HepG2 (cell line): ENCODE results near the gene PAK2. TPM values are rescaled to one million over a fixed set of nuclear protein-coding genes. Genes with fewer than 3 reads are reported as not detected.

Source experiments
- ATAC-seq: fragments of 200-7000 bp; cut with Tn5 transposase; 3 replicates; pipeline ENCODE4 v1.9.1; 2020; ENCODE audit warnings: mild to moderate bottlenecking, moderate library complexity
- BruUV-seq: library from RNA; stranded (reverse); fragments of 400-500 nt; replicated peaks from 2 replicates; lab custom pipeline; 2021; lab: Mats Ljungman, UMichigan
- CTCF ChIA-PET: fragments of 300-600 bp; formaldehyde crosslinking; extraction: SDS; loops from one replicate; lab custom pipeline; 2021; ENCODE audit warnings: low total read pairs, inconsistent platforms, low intra/inter-chr PET ratio; lab: Yijun Ruan, JAX
- POLR2A ChIA-PET: fragments of 350-600 bp; sonication (Branson Sonifier 250); formaldehyde crosslinking; loops from one replicate; lab custom pipeline; 2020; ENCODE audit warnings: antibody characterized with exemption, inconsistent platforms; lab: Yijun Ruan, JAX
- DNase-seq: peaks from one replicate; pipeline ENCODE4 v3.0.0-alpha.2; 2015; ENCODE audit warnings: low spot score
- FAIRE-seq: peaks from 3 replicates; lab custom pipeline; 2011; peaks lifted over from hg19 to GRCh38; lab: Jason Lieb, UNC
- H2AFZ ChIP-seq: one replicate; pipeline ENCODE4 v1.6.1; 2011; ENCODE audit warnings: low read length, inconsistent platforms
- H3K27ac ChIP-seq: fragments of 300-600 bp; 3 replicates; pipeline ENCODE4 v1.8.0; 2011; ENCODE audit warnings: mixed run types, mild to moderate bottlenecking, mixed read lengths, low read length, inconsistent platforms; ENCODE audit not compliant: insufficient read depth; ENCODE audit errors: extremely low read length
- H3K27me3 ChIP-seq, 2 experiments: fragments of 200-600 bp in 1 of 2; 2 replicates in 1 of 2; 3 replicates in 1 of 2; pipeline versions ENCODE4 v1.6.0 to v1.8.0; 2011; ENCODE audit warnings: low read length in 2 of 2, mild to moderate bottlenecking in 2 of 2, moderate library complexity in 2 of 2, inconsistent platforms in 1 of 2; ENCODE audit not compliant: insufficient read depth in 2 of 2, control insufficient read depth in 1 of 2
- H3K36me3 ChIP-seq, 2 experiments: fragments of 200-600 bp in 1 of 2; replicated peaks in 1 of 2; 2 replicates in 1 of 2; 3 replicates in 1 of 2; pipeline versions ENCODE4 v1.5.1 to v1.8.0; 2011; ENCODE audit warnings: low read length in 2 of 2, inconsistent platforms in 1 of 2; ENCODE audit not compliant: insufficient read depth in 2 of 2, control insufficient read depth in 1 of 2
- H3K4me1 ChIP-seq: 2 replicates; pipeline ENCODE4 v1.5.1; 2012; ENCODE audit warnings: low read length, inconsistent platforms; ENCODE audit not compliant: insufficient read depth
- H3K4me2 ChIP-seq: 2 replicates; pipeline ENCODE4 v1.6.0; 2011; ENCODE audit warnings: low read depth, low read length, inconsistent platforms
- H3K4me3 ChIP-seq, 3 experiments: fragments of 200-600 bp in 1 of 3; sonication (generic), shearing (Covaris generic) in 1 of 3; replicated peaks in 1 of 3; 2 replicates each; pipeline ENCODE4 v1.5.1; 2011 to 2016; ENCODE audit warnings: low read length in 3 of 3, inconsistent platforms in 2 of 3, low read depth in 2 of 3, mild to moderate bottlenecking in 2 of 3, control low read depth in 1 of 3, mixed read lengths in 1 of 3; ENCODE audit not compliant: insufficient read depth in 1 of 3
- H3K79me2 ChIP-seq: one replicate; pipeline ENCODE4 v1.6.1; 2011; ENCODE audit warnings: low read length, inconsistent platforms; ENCODE audit not compliant: insufficient read depth
- H3K9ac ChIP-seq: 2 replicates; pipeline ENCODE4 v1.6.0; 2011; ENCODE audit warnings: mild to moderate bottlenecking, low read depth, low read length, inconsistent platforms; ENCODE audit not compliant: insufficient read depth
- H3K9me3 ChIP-seq: 2 replicates; pipeline ENCODE4 v1.5.1; 2012; ENCODE audit warnings: mild to moderate bottlenecking, low read length
- H4K20me1 ChIP-seq: 2 replicates; pipeline ENCODE4 v1.6.0; 2011; ENCODE audit warnings: inconsistent platforms, mild to moderate bottlenecking, low read length, moderate library complexity; ENCODE audit not compliant: insufficient read depth
- CC2D1A ChIP-seq: sonication (generic); formaldehyde crosslinking; IDR thresholded peaks from 2 replicates; pipeline ENCODE4 v1.8.1; 2023; ENCODE audit warnings: mild to moderate bottlenecking, missing genetic modification reagents
- CREB1 ChIP-seq, 2 experiments: fragments of 450-650 bp in 1 of 2; IDR thresholded peaks; 2 replicates each; pipeline ENCODE4 v1.6.1; 2016 to 2017; ENCODE audit warnings: control low read depth in 1 of 2, mild to moderate bottlenecking in 1 of 2, missing compliant biosample characterization in 1 of 2, missing genetic modification characterization in 1 of 2
- ELF1 ChIP-seq: sonication (generic); formaldehyde crosslinking; IDR thresholded peaks from 2 replicates; pipeline ENCODE4 v1.4.0; 2020; ENCODE audit warnings: missing genetic modification reagents
- HDAC1 ChIP-seq: sonication (generic); formaldehyde crosslinking; IDR thresholded peaks from 2 replicates; pipeline ENCODE4 v1.5.1; 2020; ENCODE audit warnings: mild to moderate bottlenecking, missing genetic modification reagents
- HNF4A ChIP-seq: sonication (generic); formaldehyde crosslinking; IDR thresholded peaks from 2 replicates; pipeline ENCODE4 v1.4.0; 2020; ENCODE audit warnings: missing genetic modification reagents
- HNF4G ChIP-seq, 2 experiments: sonication (generic) in 1 of 2; formaldehyde crosslinking in 1 of 2; IDR thresholded peaks; 2 replicates each; pipeline versions ENCODE4 v1.4.0 to v1.6.1; 2011 to 2020; ENCODE audit warnings: borderline replicate concordance in 2 of 2, low read depth in 2 of 2, mild to moderate bottlenecking in 2 of 2, low read length in 1 of 2, missing genetic modification reagents in 1 of 2, moderate library complexity in 1 of 2
- IRX3 ChIP-seq: sonication (generic); formaldehyde crosslinking; IDR thresholded peaks from 2 replicates; pipeline ENCODE4 v1.8.1; 2023; ENCODE audit warnings: mild to moderate bottlenecking, low read depth, missing genetic modification reagents, borderline replicate concordance
- NFE2L2 ChIP-seq: fragments of 150-350 bp; IDR thresholded peaks from 2 replicates; pipeline ENCODE4 v1.6.1; 2014; ENCODE audit warnings: low read length
- PHF20 ChIP-seq: sonication (generic); formaldehyde crosslinking; IDR thresholded peaks from 2 replicates; pipeline ENCODE4 v1.5.0; 2020; ENCODE audit warnings: mild to moderate bottlenecking, missing genetic modification reagents
- RARA ChIP-seq: IDR thresholded peaks from 2 replicates; pipeline ENCODE4 v1.6.1; 2016; ENCODE audit warnings: missing genetic modification reagents, missing compliant biosample characterization
- RBFOX2 ChIP-seq: fragments of 200-400 bp; formaldehyde crosslinking; IDR thresholded peaks from 2 replicates; pipeline ENCODE4 v1.6.1; 2017; ENCODE audit warnings: low read depth, mild to moderate bottlenecking, low read length
- SALL1 ChIP-seq: sonication (generic); formaldehyde crosslinking; IDR thresholded peaks from 2 replicates; pipeline ENCODE4 v1.8.0; 2022; ENCODE audit warnings: mild to moderate bottlenecking, missing genetic modification reagents
- SAP130 ChIP-seq: IDR thresholded peaks from 2 replicates; pipeline ENCODE4 v1.6.1; 2016; ENCODE audit warnings: low read depth
- SOX6 ChIP-seq, 2 experiments: fragments of 450-650 bp in 1 of 2; sonication (generic) in 1 of 2; formaldehyde crosslinking in 1 of 2; IDR thresholded peaks; 2 replicates each; pipeline versions ENCODE4 v1.4.0 to v1.6.1; 2017 to 2020; ENCODE audit warnings: antibody characterized with exemption in 1 of 2, mild to moderate bottlenecking in 1 of 2, missing genetic modification reagents in 1 of 2
- TEAD3 ChIP-seq: optimal IDR thresholded peaks from 2 replicates; pipeline ENCODE3; 2016; ENCODE audit warnings: borderline replicate concordance
- ZBTB33 ChIP-seq: sonication (generic); formaldehyde crosslinking; IDR thresholded peaks from 2 replicates; pipeline ENCODE4 v1.4.0; 2020; ENCODE audit warnings: missing genetic modification reagents
- ZNF331 ChIP-seq: sonication (generic); formaldehyde crosslinking; IDR thresholded peaks from 2 replicates; pipeline ENCODE4 v1.4.0; 2020; ENCODE audit warnings: missing genetic modification reagents
- ZSCAN31 ChIP-seq: sonication (generic); formaldehyde crosslinking; IDR thresholded peaks from 2 replicates; pipeline ENCODE4 v1.5.0; 2020; ENCODE audit warnings: low read depth, mild to moderate bottlenecking, missing genetic modification reagents
- WGBS: methylation state at CpG from one replicate; pipeline ENCODE4 v1.1.6; 2017; ENCODE audit warnings: low lambda C conversion rate; 5-methylcytosine and 5-hydroxymethylcytosine counted together
- in situ Hi-C: cut with HindIII; loops from 2 replicates; pipeline ENCODE4 v1.10.0; 2017; ENCODE audit warnings: low pct_unique_long_range_greater_than_20kb; ENCODE audit not compliant: extremely low pct_ligation_motif_present
- intact Hi-C: fragments of 100-400 bp; cut with micrococcal nuclease; formaldehyde crosslinking; loops from one replicate; pipeline ENCODE4 v1.10.0; 2022; ENCODE audit not compliant: unreplicated experiment
- polyA plus RNA-seq, 8 experiments: library from polyadenylated mRNA; depleted of rRNA in 3 of 8; stranded (reverse) in 7 of 8; unstranded in 1 of 8; fragments of >200 nt; fragmentation: Illumina TruSeq in 4 of 8; extraction: Trizol in 4 of 8; gene quantifications; 2 replicates each; pipeline versions ENCODE4 v1.2.1 to v1.2.3, GENCODE V29; 2011 to 2016; ENCODE audit warnings: low read depth in 4 of 8, missing spikeins in 1 of 8, mixed read lengths in 1 of 8; ENCODE audit not compliant: insufficient read depth in 1 of 8
- total RNA-seq, 5 experiments: library from RNA; depleted of rRNA; stranded (reverse); fragments of >200 nt; fragmentation: Illumina TruSeq; extraction: Trizol; gene quantifications; 2 replicates each; pipeline ENCODE4 v1.2.3, GENCODE V29; 2016; ENCODE audit warnings: low read depth in 1 of 5
- TF ChIP-seq, protein P1 (sequence below): sonication (generic); formaldehyde crosslinking; IDR thresholded peaks from 2 replicates; pipeline ENCODE4 v1.4.0; 2020; ENCODE audit warnings: missing genetic modification reagents

Gene PAK2
- total and polyA plus RNA-seq, 2 of the 13 experiments (the other 11 are each of a cell fraction or from before 2014, with no cell fraction given): 23.0 to 24.7 TPM

GRCh38 chr3:196772897-196773296 is 33.2 kb downstream of the PAK2 start (continued):
- TF ChIP-seq CREB1 (IDR thresholded peaks at IDR 0.05) (no peak), CREB1 (CRISPR knock-in tag; IDR thresholded peaks at IDR 0.05) (0 out of 2 replicates have a peak, but pooled peaks have one; percentile 24), SALL1 (CRISPR knock-in tag) (no peak)

GRCh38 chr3:196774191-196774820 is 34.6 kb downstream of the PAK2 start:
- Histone ChIP-seq H3K9ac (no peak overlapping the region; the same call in 1 of the 2 replicates), H3K4me3 (no peak overlapping the region), H2AFZ (no peak overlapping the region), H3K4me2 (peak overlapping the region; percentile 21), H3K79me2 (peaks cover 91% of the 10 kb centered on the region), H3K9me3 (no peaks in the 10 kb centered on the region), H3K36me3 (peaks cover 1 to 3% of the 10 kb centered on the region in 2 experiments; a peak in 2 of 5 replicates), H3K4me1 (peaks cover 52% of the 10 kb centered on the region), H3K27me3 (no peaks in the 10 kb centered on the region), H3K27ac (peak overlapping the region; percentile 39), H4K20me1 (peaks cover 22% of the 10 kb centered on the region; the same call in 1 of the 2 replicates)
- DNase-seq (peak; percentile 70), ATAC-seq (peak; percentile 87), FAIRE-seq (no peak)
- in situ Hi-C loops (no loop called here), intact Hi-C loops (no loop called here)
- no TSS peak for BruUV-seq
- 31% methylated on average over 5 of the region's 5 CpGs for WGBS
- ChIA-PET CTCF (no interaction called here), POLR2A (interaction anchor here (1.5 kb wide), 1 partner anchor 34 kb away, joined by 8 read pairs; the partner anchor contains the start of gene PAK2)
- TF ChIP-seq HNF4G (IDR thresholded peaks at IDR 0.05; ENCODE audit: borderline replicate concordance, low read depth, low read length) (peak; percentile 47; the same call in 1 of the 2 replicates), HNF4G (CRISPR knock-in tag; IDR thresholded peaks at IDR 0.05; ENCODE audit: borderline replicate concordance, low read depth) (no peak; the same call in 1 of the 2 replicates), IRX3 (no peak), SOX6 (IDR thresholded peaks at IDR 0.05) (no peak), SOX6 (CRISPR knock-in tag; IDR thresholded peaks at IDR 0.05) (0 out of 2 replicates have a peak, but pooled peaks have one; percentile 19), NFE2L2 (peak; percentile 39; the same call in 1 of the 2 replicates), RBFOX2 (no peak), PHF20 (no peak), ELF1 (CRISPR knock-in tag) (no peak), SAP130 (peak; percentile 40; the same call in 1 of the 2 replicates), TEAD3 (CRISPR knock-in tag) (peak; percentile 52), ZNF331 (CRISPR knock-in tag) (0 out of 2 replicates have a peak, but pooled peaks have one; percentile 31), ZBTB33 (CRISPR knock-in tag) (0 out of 2 replicates have a peak, but pooled peaks have one; percentile 26), CC2D1A (CRISPR knock-in tag) (no peak), ZSCAN31 (CRISPR knock-in tag) (no peak), HDAC1 (CRISPR knock-in tag) (no peak), RARA (CRISPR knock-in tag) (peak; percentile 40; the same call in 1 of the 2 replicates), HNF4A (peak; percentile 89)
- TF ChIP-seq, protein P1, sequence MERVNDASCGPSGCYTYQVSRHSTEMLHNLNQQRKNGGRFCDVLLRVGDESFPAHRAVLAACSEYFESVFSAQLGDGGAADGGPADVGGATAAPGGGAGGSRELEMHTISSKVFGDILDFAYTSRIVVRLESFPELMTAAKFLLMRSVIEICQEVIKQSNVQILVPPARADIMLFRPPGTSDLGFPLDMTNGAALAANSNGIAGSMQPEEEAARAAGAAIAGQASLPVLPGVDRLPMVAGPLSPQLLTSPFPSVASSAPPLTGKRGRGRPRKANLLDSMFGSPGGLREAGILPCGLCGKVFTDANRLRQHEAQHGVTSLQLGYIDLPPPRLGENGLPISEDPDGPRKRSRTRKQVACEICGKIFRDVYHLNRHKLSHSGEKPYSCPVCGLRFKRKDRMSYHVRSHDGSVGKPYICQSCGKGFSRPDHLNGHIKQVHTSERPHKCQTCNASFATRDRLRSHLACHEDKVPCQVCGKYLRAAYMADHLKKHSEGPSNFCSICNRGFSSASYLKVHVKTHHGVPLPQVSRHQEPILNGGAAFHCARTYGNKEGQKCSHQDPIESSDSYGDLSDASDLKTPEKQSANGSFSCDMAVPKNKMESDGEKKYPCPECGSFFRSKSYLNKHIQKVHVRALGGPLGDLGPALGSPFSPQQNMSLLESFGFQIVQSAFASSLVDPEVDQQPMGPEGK (CRISPR knock-in tag): no peak
